Ishikawa (cell line): ENCODE results near the gene MARCHF11.

ENCODE experiments used
- CEBPB ChIP-seq: IDR thresholded peaks from 2 replicates; pipeline ENCODE4 v1.6.1; 2012
- CREB1 ChIP-seq: IDR thresholded peaks from 2 replicates; pipeline ENCODE4 v1.6.1; 2012; ENCODE audit warnings: low read depth
- EGR1 ChIP-seq: IDR thresholded peaks from 2 replicates; pipeline ENCODE4 v1.6.1; 2012
- EP300 ChIP-seq: IDR thresholded peaks from 2 replicates; pipeline ENCODE4 v1.6.1; 2012; ENCODE audit warnings: borderline replicate concordance
- FOXM1 ChIP-seq: IDR thresholded peaks from 2 replicates; pipeline ENCODE4 v1.6.1; 2012; ENCODE audit warnings: low read depth, borderline replicate concordance
- NFIC ChIP-seq: IDR thresholded peaks from 2 replicates; pipeline ENCODE4 v1.6.1; 2012
- RAD21 ChIP-seq: IDR thresholded peaks from 2 replicates; pipeline ENCODE4 v1.6.1; 2012; ENCODE audit warnings: low read depth
- TAF1 ChIP-seq: IDR thresholded peaks from 2 replicates; pipeline ENCODE4 v1.6.1; 2012; ENCODE audit warnings: low read depth, mild to moderate bottlenecking
- TCF12 ChIP-seq: IDR thresholded peaks from 2 replicates; pipeline ENCODE4 v1.6.1; 2012; ENCODE audit warnings: low read depth
- USF1 ChIP-seq: IDR thresholded peaks from 2 replicates; pipeline ENCODE4 v1.6.1; 2012
- YY1 ChIP-seq: IDR thresholded peaks from 2 replicates; pipeline ENCODE4 v1.6.1; 2012; ENCODE audit warnings: low read depth
- ZBTB7A ChIP-seq: IDR thresholded peaks from 2 replicates; pipeline ENCODE4 v1.6.1; 2012; ENCODE audit warnings: low read depth
- TF ChIP-seq, protein P1 (sequence below): IDR thresholded peaks from 2 replicates; pipeline ENCODE4 v1.6.1; 2012
- TF ChIP-seq, protein P2 (sequence below): IDR thresholded peaks from 2 replicates; pipeline ENCODE4 v1.6.1; 2012; ENCODE audit warnings: low read depth, mild to moderate bottlenecking

MARCHF11 gene

GRCh38 chr5:16050414-16050813 lies 129.2 kb downstream of the MARCHF11 start:
- TF ChIP-seq RAD21 = no peak
- TF ChIP-seq, protein P1, sequence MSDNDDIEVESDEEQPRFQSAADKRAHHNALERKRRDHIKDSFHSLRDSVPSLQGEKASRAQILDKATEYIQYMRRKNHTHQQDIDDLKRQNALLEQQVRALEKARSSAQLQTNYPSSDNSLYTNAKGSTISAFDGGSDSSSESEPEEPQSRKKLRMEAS = no peak
- TF ChIP-seq EGR1 = no peak
- TF ChIP-seq TAF1 = no peak
- TF ChIP-seq, protein P2, sequence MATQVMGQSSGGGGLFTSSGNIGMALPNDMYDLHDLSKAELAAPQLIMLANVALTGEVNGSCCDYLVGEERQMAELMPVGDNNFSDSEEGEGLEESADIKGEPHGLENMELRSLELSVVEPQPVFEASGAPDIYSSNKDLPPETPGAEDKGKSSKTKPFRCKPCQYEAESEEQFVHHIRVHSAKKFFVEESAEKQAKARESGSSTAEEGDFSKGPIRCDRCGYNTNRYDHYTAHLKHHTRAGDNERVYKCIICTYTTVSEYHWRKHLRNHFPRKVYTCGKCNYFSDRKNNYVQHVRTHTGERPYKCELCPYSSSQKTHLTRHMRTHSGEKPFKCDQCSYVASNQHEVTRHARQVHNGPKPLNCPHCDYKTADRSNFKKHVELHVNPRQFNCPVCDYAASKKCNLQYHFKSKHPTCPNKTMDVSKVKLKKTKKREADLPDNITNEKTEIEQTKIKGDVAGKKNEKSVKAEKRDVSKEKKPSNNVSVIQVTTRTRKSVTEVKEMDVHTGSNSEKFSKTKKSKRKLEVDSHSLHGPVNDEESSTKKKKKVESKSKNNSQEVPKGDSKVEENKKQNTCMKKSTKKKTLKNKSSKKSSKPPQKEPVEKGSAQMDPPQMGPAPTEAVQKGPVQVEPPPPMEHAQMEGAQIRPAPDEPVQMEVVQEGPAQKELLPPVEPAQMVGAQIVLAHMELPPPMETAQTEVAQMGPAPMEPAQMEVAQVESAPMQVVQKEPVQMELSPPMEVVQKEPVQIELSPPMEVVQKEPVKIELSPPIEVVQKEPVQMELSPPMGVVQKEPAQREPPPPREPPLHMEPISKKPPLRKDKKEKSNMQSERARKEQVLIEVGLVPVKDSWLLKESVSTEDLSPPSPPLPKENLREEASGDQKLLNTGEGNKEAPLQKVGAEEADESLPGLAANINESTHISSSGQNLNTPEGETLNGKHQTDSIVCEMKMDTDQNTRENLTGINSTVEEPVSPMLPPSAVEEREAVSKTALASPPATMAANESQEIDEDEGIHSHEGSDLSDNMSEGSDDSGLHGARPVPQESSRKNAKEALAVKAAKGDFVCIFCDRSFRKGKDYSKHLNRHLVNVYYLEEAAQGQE = no peak
- TF ChIP-seq YY1 = no peak
- TF ChIP-seq ZBTB7A = no peak
- TF ChIP-seq NFIC = no peak

DNA sequence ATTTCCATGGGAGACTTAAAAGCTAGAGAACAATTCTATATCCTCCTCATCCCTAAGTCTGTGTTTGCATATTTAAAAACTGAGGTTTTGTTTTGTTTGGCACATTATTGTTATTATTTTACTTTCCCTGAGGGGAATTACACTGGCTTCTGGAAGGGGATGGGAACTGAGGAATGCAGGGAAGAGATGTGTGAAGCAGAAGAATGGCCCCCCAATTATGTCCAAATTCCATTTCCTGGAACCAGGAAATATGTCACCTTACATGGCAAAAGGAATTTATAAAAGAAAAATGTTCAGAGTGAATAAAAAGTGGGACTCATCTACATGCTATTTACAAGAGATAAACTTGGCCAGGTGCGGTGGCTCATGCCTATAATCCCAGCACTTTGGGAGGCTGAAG lies 129.8 kb downstream of the MARCHF11 start:
- TF ChIP-seq USF1 = no peak

DNA sequence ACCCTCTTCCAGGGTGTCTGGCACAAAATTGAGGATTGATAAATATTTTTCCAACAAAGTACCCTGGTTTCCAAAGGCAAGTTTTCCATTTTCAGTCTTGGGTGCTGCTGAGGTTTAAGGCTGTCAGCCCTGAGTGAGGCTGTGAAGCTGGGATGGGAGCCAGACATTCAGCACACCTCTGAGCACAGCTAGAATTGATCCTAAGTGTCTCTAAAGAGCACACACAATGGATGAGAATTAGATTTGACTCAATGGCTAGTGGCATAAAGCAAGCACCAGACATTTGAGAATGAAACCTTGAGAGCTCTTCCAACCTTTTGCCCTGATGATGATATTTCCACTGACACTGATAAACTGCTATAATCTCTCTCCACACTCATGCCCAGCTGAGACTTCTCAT lies 131.5 kb downstream of the MARCHF11 start:
- TF ChIP-seq, protein P2 = no peak
- no peak for TF ChIP-seq TAF1
- TF ChIP-seq ZBTB7A = no peak
- TF ChIP-seq NFIC = no peak
- no peak for TF ChIP-seq USF1
- no peak for TF ChIP-seq RAD21
- TF ChIP-seq CREB1 = no peak
- no peak for TF ChIP-seq TCF12
- no peak for TF ChIP-seq CEBPB
- TF ChIP-seq EP300 = no peak

DNA sequence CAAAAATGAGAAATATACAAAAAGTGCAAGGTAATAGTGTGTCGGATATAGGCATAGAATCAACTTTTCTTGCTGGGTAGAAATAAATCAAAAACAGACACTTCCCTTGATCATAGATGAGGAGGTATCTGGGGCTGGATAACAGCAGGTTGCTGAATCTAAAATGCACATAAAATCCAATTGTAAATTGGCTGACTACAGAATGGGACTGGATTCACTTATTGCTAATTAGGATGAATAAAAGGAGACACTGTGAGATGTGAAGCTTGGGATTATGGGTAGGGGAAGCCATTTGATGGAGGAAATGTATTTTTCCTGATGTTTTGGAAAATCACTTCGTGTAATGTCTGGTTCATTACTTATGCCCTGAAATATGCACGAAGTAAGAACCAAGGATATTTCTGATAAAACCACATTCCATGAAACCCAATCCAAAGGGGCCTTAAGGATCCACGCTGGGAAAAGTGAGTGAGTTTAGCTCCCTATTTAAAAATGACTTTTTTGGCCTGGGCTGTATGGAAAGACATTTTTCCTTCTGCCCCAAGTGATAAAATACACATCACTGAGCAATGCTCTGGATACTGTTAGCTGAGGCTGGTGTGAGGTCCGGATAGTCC lies 136.1 kb downstream of the MARCHF11 start:
- TF ChIP-seq CEBPB (no peak), TCF12 (no peak)

- TF ChIP-seq EGR1 (no peak), RAD21 (no peak), TCF12 (no peak), TAF1 (no peak), CREB1 (no peak), CEBPB (no peak), ZBTB7A (no peak), EP300 (no peak), USF1 (no peak), FOXM1 (no peak), YY1 (no peak)
- TF ChIP-seq, protein P1 = no peak
- TF ChIP-seq, protein P2 = no peak
Measured at GRCh38 chr5:16037121-16037845, 142.3 kb downstream of the MARCHF11 start.
